Neuronal stem cell (in vitro differentiated cells): ENCODE results near the gene FPR1.

ENCODE experiments used
- DNase-seq: peaks from one replicate; pipeline ENCODE4 v3.0.0-alpha.2; 2013; ENCODE audit warnings: low spot score
- H2AFZ ChIP-seq: one replicate; pipeline ENCODE4 v1.6.1; 2013; ENCODE audit warnings: mild to moderate bottlenecking, low read length, inconsistent platforms
- H2AK5ac ChIP-seq: 2 replicates; pipeline ENCODE4 v1.6.1; 2013; ENCODE audit warnings: low read depth, mild to moderate bottlenecking, inconsistent platforms, low read length, moderate library complexity, mixed read lengths
- H2BK120ac ChIP-seq: 2 replicates; pipeline ENCODE4 v1.6.1; 2013; ENCODE audit warnings: low read depth, mild to moderate bottlenecking, inconsistent platforms, low read length, moderate library complexity, mixed read lengths
- H2BK12ac ChIP-seq: one replicate; pipeline ENCODE4 v1.6.1; 2013; ENCODE audit warnings: low read length, inconsistent platforms
- H2BK15ac ChIP-seq: 2 replicates; pipeline ENCODE4 v1.6.1; 2013; ENCODE audit warnings: mild to moderate bottlenecking, low read length, inconsistent platforms, mixed read lengths
- H2BK5ac ChIP-seq: one replicate; pipeline ENCODE4 v1.6.1; 2013; ENCODE audit warnings: inconsistent platforms, mild to moderate bottlenecking, low read length, moderate library complexity
- H3K14ac ChIP-seq: one replicate; pipeline ENCODE4 v1.6.1; 2013; ENCODE audit warnings: low read length, inconsistent platforms
- H3K18ac ChIP-seq: 2 replicates; pipeline ENCODE4 v1.6.1; 2013; ENCODE audit warnings: low read length, inconsistent platforms
- H3K23ac ChIP-seq: 2 replicates; pipeline ENCODE4 v1.6.1; 2013; ENCODE audit warnings: low read depth, mild to moderate bottlenecking, mixed read lengths, low read length, inconsistent platforms; ENCODE audit not compliant: poor library complexity
- H3K27ac ChIP-seq: replicated peaks from 3 replicates; pipeline ENCODE4 v1.5.1; 2013; ENCODE audit warnings: low read length, inconsistent platforms
- H3K27me3 ChIP-seq, 3 experiments: 2 replicates each; pipeline ENCODE4 v1.6.1; 2013; ENCODE audit warnings: low read length in 3 of 3, mild to moderate bottlenecking in 2 of 3, inconsistent platforms in 1 of 3, low read depth in 1 of 3, mixed read lengths in 1 of 3, moderate library complexity in 1 of 3; ENCODE audit not compliant: control insufficient read depth in 3 of 3, insufficient read depth in 3 of 3
- H3K36me3 ChIP-seq, 2 donors: replicated peaks in 1 of 2; 2 replicates each; pipeline ENCODE4 v1.6.1; 2013; ENCODE audit warnings: low read length in 2 of 2; ENCODE audit not compliant: control insufficient read depth in 2 of 2, insufficient read depth in 2 of 2
- H3K4ac ChIP-seq: 2 replicates; pipeline ENCODE4 v1.6.1; 2013; ENCODE audit warnings: inconsistent platforms, mild to moderate bottlenecking, low read length, moderate library complexity
- H3K4me1 ChIP-seq, 2 donors: 1 replicate in 1 of 2; 2 replicates in 1 of 2; pipeline ENCODE4 v1.6.1; 2013; ENCODE audit warnings: low read length in 2 of 2, low read depth in 1 of 2; ENCODE audit not compliant: control insufficient read depth in 2 of 2, insufficient read depth in 1 of 2
- H3K4me2 ChIP-seq: one replicate; pipeline ENCODE4 v1.6.1; 2013; ENCODE audit warnings: mild to moderate bottlenecking, low read length, inconsistent platforms; ENCODE audit not compliant: insufficient read depth, poor library complexity, severe bottlenecking
- H3K4me3 ChIP-seq, 2 donors: 2 replicates each; pipeline ENCODE4 v1.5.1; 2013; ENCODE audit warnings: low read length in 2 of 2, mild to moderate bottlenecking in 2 of 2, inconsistent platforms in 1 of 2, moderate library complexity in 1 of 2
- H3K79me1 ChIP-seq: one replicate; pipeline ENCODE4 v1.6.1; 2013; ENCODE audit warnings: low read depth, mild to moderate bottlenecking, inconsistent platforms, low read length, moderate library complexity
- H3K9ac ChIP-seq: one replicate; pipeline ENCODE4 v1.6.1; 2013; ENCODE audit warnings: mild to moderate bottlenecking, low read depth, low read length, inconsistent platforms; ENCODE audit not compliant: poor library complexity
- H3K9me3 ChIP-seq, 2 donors: replicated peaks in 1 of 2; 2 replicates each; pipeline versions ENCODE3 to v1.6.1; 2013; ENCODE audit warnings: low read length in 2 of 2, mild to moderate bottlenecking in 2 of 2, inconsistent platforms in 1 of 2, low read depth in 1 of 2, mixed read lengths in 1 of 2, moderate library complexity in 1 of 2; ENCODE audit not compliant: control insufficient read depth in 2 of 2, insufficient read depth in 1 of 2
- H4K8ac ChIP-seq: one replicate; pipeline ENCODE4 v1.6.1; 2013; ENCODE audit warnings: low read depth, mild to moderate bottlenecking, inconsistent platforms, low read length, moderate library complexity
- H4K91ac ChIP-seq: one replicate; pipeline ENCODE4 v1.6.1; 2013; ENCODE audit warnings: low read length, low read depth, mild to moderate bottlenecking, inconsistent platforms; ENCODE audit not compliant: poor library complexity
- WGBS, 2 donors: extraction: QIAGEN DNeasy Blood & Tissue Kit; methylation state at CpG; one replicate each; pipeline ENCODE4 v1.1.7; 2013; ENCODE audit warnings: missing lambda C conversion rate in 2 of 2, mixed read lengths in 1 of 2; ENCODE audit not compliant: insufficient read length in 2 of 2, insufficient replicate concordance in 1 of 2; ENCODE audit errors: extremely low coverage in 2 of 2; 5-methylcytosine and 5-hydroxymethylcytosine counted together

Gene FPR1

GRCh38 chr19:51794885-51795490, 43.3 kb upstream of the FPR1 start, which contains the start of gene FPR3:
FPR3 (plus strand) TSS chr19:51795157; CDS start chr19:51823749, 28,592 bp downstream.
- no peak within 1 kb of the TSS for H4K91ac ChIP-seq
- no peak for DNase-seq
- H3K9ac ChIP-seq, result no peak within 1 kb of the TSS
- H2BK12ac ChIP-seq, result no peak within 1 kb of the TSS
- H2BK120ac ChIP-seq, result no peak within 1 kb of the TSS
- H2BK15ac ChIP-seq, result no peak within 1 kb of the TSS
- no peaks in the 10 kb centered on the region for H3K36me3 ChIP-seq
- H3K23ac ChIP-seq, result no peak within 1 kb of the TSS
- H3K27ac ChIP-seq, result no peak within 1 kb of the TSS
- H3K4me3 ChIP-seq, result no peak within 1 kb of the TSS
- no peak within 1 kb of the TSS for H4K8ac ChIP-seq
- H3K27me3 ChIP-seq, result no peaks in the 10 kb centered on the region
- H2AFZ ChIP-seq, result no peak within 1 kb of the TSS
- H3K4me2 ChIP-seq, result no peak within 1 kb of the TSS
- H3K4ac ChIP-seq, result no peak within 1 kb of the TSS
- no CpG with 5 or more reads among the region's 2 CpGs for WGBS, 2 donors
- H3K9me3 ChIP-seq, result peaks cover 0 to 5% of the 10 kb centered on the region in 2 donors
- H3K4me1 ChIP-seq, result no peaks in the 10 kb centered on the region
- no peak within 1 kb of the TSS for H3K14ac ChIP-seq
- H2BK5ac ChIP-seq, result no peak within 1 kb of the TSS
- H2AK5ac ChIP-seq, result no peak within 1 kb of the TSS
- no peaks in the 10 kb centered on the region for H3K79me1 ChIP-seq
- no peak within 1 kb of the TSS for H3K18ac ChIP-seq

GRCh38 chr19:51793994-51794393, 42.3 kb upstream of the FPR1 start:
- H3K27me3 ChIP-seq, result no peaks in the 10 kb centered on the region
- no peak for DNase-seq
- no peak overlapping the region for H3K14ac ChIP-seq
- no CpG with 5 or more reads among the region's 2 CpGs for WGBS, 2 donors
- no peak overlapping the region for H2AK5ac ChIP-seq
- H3K4me3 ChIP-seq, result no peak overlapping the region
- no peak overlapping the region for H2BK120ac ChIP-seq
- H3K9ac ChIP-seq, result no peak overlapping the region
- H3K27ac ChIP-seq, result no peak overlapping the region
- H3K18ac ChIP-seq, result no peak overlapping the region
- no peak overlapping the region for H2BK12ac ChIP-seq
- no peak overlapping the region for H2BK5ac ChIP-seq
- no peaks in the 10 kb centered on the region for H3K4me1 ChIP-seq
- H3K23ac ChIP-seq, result no peak overlapping the region
- H3K9me3 ChIP-seq, result peaks cover 0 to 3% of the 10 kb centered on the region in 2 donors
- H4K91ac ChIP-seq, result no peak overlapping the region
- no peak overlapping the region for H3K4ac ChIP-seq
- H3K4me2 ChIP-seq, result no peak overlapping the region
- no peak overlapping the region for H4K8ac ChIP-seq
- H3K36me3 ChIP-seq, result no peaks in the 10 kb centered on the region
- H2BK15ac ChIP-seq, result no peak overlapping the region
- no peak overlapping the region for H2AFZ ChIP-seq
- H3K79me1 ChIP-seq, result no peaks in the 10 kb centered on the region

- Histone ChIP-seq H4K91ac (no peak overlapping the region), H2BK5ac (no peak overlapping the region), H3K4me1 (no peaks in the 10 kb centered on the region), H3K18ac (no peak overlapping the region), H3K4me3 (no peak overlapping the region), H2BK15ac (no peak overlapping the region), H3K4me2 (no peak overlapping the region), H3K4ac (no peak overlapping the region), H3K23ac (no peak overlapping the region), H3K9me3 (peaks cover 0 to 3% of the 10 kb centered on the region in 2 donors), H2AFZ (no peak overlapping the region), H2BK12ac (no peak overlapping the region), H3K79me1 (no peaks in the 10 kb centered on the region), H3K14ac (no peak overlapping the region), H4K8ac (no peak overlapping the region), H2BK120ac (no peak overlapping the region), H3K27me3 (no peaks in the 10 kb centered on the region), H3K27ac (no peak overlapping the region), H2AK5ac (no peak overlapping the region), H3K36me3 (no peaks in the 10 kb centered on the region), H3K9ac (no peak overlapping the region)
- no peak for DNase-seq
- WGBS, 2 donors, result no CpG with 5 or more reads among the region's 2 CpGs
These were observed 41.3 kb upstream of the FPR1 start for GRCh38 chr19:51792932-51793331.

- H3K4me3 ChIP-seq, result peak overlapping the region in 1 of 2 donors; percentile 64
- no peak overlapping the region for H2BK15ac ChIP-seq
- no peak overlapping the region for H2BK120ac ChIP-seq
- H3K18ac ChIP-seq, result no peak overlapping the region
- H3K36me3 ChIP-seq, result no peaks in the 10 kb centered on the region
- peak overlapping the region; percentile 59 for H3K23ac ChIP-seq
- no peak overlapping the region for H4K8ac ChIP-seq
- no peaks in the 10 kb centered on the region for H3K4me1 ChIP-seq
- no peak overlapping the region for H3K4ac ChIP-seq
- no peak overlapping the region for H3K14ac ChIP-seq
- H2AFZ ChIP-seq, result no peak overlapping the region
- no peak overlapping the region for H3K9ac ChIP-seq
- DNase-seq, result no peak
- H3K9me3 ChIP-seq, result peaks cover 0 to 2% of the 10 kb centered on the region in 2 donors
- no peak overlapping the region for H3K4me2 ChIP-seq
- H3K79me1 ChIP-seq, result no peaks in the 10 kb centered on the region
- H3K27ac ChIP-seq, result no peak overlapping the region
- no peak overlapping the region for H4K91ac ChIP-seq
- no peaks in the 10 kb centered on the region for H3K27me3 ChIP-seq
- H2BK12ac ChIP-seq, result no peak overlapping the region
- H2AK5ac ChIP-seq, result no peak overlapping the region
- WGBS, 2 donors, result no CpG with 5 or more reads among the region's 6 CpGs
- H2BK5ac ChIP-seq, result no peak overlapping the region
These were observed 37.5 kb upstream of the FPR1 start for GRCh38 chr19:51789061-51789795.
